Epithelial cell of esophagus (primary cell): ENCODE measurements around the gene ARHGAP25.

ENCODE experiments used
- DNase-seq: peaks from one replicate; pipeline ENCODE4 v3.0.0; 2010; ENCODE audit warnings: low read depth
- H3K4me3 ChIP-seq: 2 replicates; pipeline ENCODE4 v1.5.1; 2011; ENCODE audit warnings: mild to moderate bottlenecking, low read length, control low read depth
- TF ChIP-seq, protein P1 (sequence below): IDR thresholded peaks from 2 replicates; pipeline ENCODE4 v1.5.1; 2011; ENCODE audit warnings: low read depth, mild to moderate bottlenecking, low read length, control low read depth, inconsistent platforms; ENCODE audit not compliant: insufficient read depth; ENCODE audit errors: missing control alignments

Gene ARHGAP25

DNA sequence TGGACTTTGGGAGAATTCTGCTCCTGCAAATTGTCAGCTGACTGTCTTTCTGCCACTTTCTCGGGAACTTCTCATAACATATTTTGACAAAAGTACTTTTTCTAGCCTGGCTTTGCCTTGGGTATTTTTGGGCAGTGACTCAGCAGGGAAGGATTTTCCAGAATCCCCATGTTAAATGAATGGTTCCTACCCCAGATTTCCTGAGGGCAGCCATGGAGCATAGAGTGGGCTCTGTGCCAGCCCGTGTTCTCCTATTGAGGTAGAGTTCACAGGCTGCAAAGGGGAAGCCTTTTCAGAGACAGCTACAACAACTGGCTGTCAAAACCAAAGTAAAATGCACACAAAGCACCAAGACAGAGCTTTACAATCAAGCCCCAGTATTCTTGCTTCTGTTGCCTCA lies 76.8 kb downstream of the ARHGAP25 start:
- peak; percentile 29 for DNase-seq
- TF ChIP-seq, protein P1, sequence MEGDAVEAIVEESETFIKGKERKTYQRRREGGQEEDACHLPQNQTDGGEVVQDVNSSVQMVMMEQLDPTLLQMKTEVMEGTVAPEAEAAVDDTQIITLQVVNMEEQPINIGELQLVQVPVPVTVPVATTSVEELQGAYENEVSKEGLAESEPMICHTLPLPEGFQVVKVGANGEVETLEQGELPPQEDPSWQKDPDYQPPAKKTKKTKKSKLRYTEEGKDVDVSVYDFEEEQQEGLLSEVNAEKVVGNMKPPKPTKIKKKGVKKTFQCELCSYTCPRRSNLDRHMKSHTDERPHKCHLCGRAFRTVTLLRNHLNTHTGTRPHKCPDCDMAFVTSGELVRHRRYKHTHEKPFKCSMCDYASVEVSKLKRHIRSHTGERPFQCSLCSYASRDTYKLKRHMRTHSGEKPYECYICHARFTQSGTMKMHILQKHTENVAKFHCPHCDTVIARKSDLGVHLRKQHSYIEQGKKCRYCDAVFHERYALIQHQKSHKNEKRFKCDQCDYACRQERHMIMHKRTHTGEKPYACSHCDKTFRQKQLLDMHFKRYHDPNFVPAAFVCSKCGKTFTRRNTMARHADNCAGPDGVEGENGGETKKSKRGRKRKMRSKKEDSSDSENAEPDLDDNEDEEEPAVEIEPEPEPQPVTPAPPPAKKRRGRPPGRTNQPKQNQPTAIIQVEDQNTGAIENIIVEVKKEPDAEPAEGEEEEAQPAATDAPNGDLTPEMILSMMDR, result no peak
- no peak overlapping the region for H3K4me3 ChIP-seq

DNA sequence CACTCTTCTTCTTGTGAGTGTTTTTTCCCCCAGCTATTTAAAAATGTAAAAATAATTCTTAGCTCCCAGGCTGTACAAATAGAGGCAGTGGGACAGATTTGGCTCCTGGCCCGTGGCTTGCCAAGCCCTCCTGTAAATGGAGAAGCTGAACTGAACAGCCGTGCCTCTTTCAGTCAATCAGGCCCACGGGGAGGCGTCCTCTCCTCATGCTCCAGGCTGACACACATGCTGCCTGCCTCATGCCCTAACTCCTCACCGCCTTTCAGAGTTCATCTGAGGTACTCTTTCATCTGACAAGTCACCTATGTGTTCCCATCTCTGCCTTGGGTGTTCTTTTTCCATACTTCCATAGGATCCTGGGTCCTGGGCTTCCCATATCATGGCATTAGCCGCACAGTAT lies 77.6 kb downstream of the ARHGAP25 start:
- TF ChIP-seq, protein P1, result no peak
- H3K4me3 ChIP-seq, result no peak overlapping the region
- DNase-seq, result no peak

DNA sequence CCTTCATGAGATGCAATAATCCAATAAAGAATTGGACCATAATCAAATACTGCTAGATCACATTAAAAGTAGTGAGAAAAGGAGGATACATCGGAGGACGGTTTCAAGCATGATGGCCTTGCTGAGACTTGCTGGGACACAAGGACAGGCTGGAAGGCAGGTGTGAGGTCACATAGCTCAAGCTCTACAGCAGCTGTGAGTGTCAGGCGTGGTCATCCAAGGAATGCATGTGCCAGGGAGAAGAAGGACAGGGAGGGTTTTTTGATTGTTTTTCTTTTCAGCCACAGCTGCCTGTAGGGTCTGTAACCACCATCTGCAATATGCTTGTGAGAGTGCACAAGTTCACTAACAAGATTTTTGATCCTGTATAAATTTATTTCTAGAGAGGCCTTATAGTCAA lies 79.0 kb downstream of the ARHGAP25 start:
- TF ChIP-seq, protein P1, result no peak
- DNase-seq, result no peak
- H3K4me3 ChIP-seq, result no peak overlapping the region

DNA sequence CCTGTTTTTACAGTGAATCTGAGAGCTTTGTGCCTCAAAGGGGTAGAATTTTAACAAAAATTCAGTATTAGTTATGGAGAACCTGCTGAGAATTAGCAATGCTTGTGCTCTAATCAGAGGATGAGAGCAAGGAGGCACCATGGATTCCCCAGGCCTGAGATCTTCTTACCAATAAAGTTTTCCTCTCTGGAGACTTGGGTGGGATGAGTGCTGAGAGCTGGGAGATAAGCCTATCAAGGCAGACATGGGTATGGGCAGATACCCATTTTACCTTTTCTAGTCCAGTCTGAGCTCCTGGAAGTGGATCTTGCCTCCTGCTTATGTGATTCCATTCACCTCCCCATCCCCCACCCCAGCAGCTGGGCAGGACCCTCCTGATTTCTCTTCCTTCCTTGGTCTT lies 82.7 kb downstream of the ARHGAP25 start:
- TF ChIP-seq, protein P1, result no peak
- DNase-seq, result no peak
- H3K4me3 ChIP-seq, result no peak overlapping the region

DNA sequence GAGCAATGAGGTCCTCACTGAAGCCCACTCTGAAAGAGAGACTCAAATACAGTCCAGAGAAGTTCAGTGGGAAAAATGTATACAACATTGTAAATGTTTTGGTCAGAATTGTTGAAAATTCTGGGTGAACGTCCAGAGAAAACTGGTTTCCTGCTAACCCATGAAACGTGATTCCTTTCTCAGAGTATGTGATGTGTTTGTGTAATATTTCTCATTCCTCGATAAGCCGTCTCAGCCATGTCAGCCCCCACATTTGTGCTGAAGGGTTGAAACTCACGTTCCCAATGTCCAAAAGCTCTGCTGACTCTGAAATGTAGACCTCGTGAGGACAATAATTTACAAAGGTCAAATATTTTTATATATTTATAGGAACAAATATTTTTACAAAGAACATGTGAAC lies 84.9 kb downstream of the ARHGAP25 start:
- TF ChIP-seq, protein P1, result no peak
- no peak for DNase-seq
- H3K4me3 ChIP-seq, result no peak overlapping the region

DNA sequence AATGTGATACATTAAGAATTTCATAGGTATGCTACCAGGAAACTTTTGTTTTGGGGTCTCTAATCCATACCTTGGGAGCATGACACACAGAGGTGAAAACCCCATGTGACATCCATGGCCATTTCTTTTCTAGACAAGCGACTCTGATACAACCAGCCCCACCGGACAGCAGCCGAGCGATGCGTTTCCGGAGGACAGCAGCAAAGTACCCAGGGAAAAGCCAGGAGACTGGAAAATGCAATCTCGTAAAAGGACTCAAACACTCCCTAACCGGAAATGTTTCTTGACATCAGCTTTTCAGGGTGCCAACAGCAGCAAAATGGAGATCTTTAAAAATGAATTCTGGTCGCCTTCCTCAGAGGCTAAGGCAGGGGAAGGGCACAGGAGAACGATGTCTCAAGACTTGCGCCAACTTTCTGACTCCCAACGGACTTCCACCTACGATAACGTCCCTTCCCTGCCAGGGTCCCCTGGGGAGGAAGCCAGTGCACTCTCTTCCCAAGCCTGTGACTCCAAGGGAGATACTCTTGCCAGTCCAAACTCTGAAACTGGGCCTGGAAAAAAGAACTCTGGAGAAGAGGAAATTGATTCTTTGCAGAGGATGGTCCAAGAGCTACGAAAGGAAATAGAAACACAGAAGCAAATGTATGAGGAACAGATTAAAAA lies 87.7 kb downstream of the ARHGAP25 start:
- TF ChIP-seq, protein P1, result no peak
- DNase-seq, result no peak
- no peak overlapping the region for H3K4me3 ChIP-seq

DNA sequence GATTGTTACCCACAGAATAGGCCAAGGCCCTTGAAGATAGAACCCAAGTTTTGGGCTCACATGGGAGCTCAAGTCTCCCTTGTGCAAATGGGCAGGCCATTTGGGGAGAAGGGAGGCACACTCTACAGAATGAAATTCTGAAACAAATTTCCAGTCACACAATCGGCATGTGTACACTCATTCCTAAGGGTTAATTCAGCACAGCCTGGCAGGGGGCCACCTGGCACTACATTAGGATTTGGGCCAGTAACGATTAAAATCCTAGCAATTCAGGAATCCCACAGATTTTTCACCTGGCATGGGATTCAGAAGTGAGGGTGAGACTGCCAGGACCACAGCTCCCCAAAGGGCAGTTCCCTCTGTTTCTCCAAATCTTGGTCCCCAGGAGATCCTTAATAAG lies 90.2 kb downstream of the ARHGAP25 start:
- TF ChIP-seq, protein P1, result no peak
- H3K4me3 ChIP-seq, result no peak overlapping the region
- peak; percentile 62 for DNase-seq
